CD14-positive monocyte (primary cell): ENCODE data around the gene KRTAP8-1. TPM values are rescaled to one million over a fixed set of nuclear protein-coding genes. Genes with fewer than 3 reads are reported as not detected.

Source experiments
- DNase-seq, 3 donors: peaks; one replicate each; pipeline ENCODE4 v3.0.0-alpha.2; 2011 to 2022
- H2AFZ ChIP-seq: 2 replicates; pipeline ENCODE4 v1.6.0; 2012; ENCODE audit warnings: mild to moderate bottlenecking, low read depth, low read length, inconsistent platforms; ENCODE audit not compliant: insufficient read depth, poor library complexity, severe bottlenecking
- H3K27ac ChIP-seq, 2 donors: 1 replicate in 1 of 2; 2 replicates in 1 of 2; pipeline ENCODE4 v1.5.1; 2012 to 2013; ENCODE audit warnings: low read length in 2 of 2, control low read depth in 1 of 2, inconsistent platforms in 1 of 2, low read depth in 1 of 2, mild to moderate bottlenecking in 1 of 2
- H3K27me3 ChIP-seq, 2 donors: one replicate each; pipeline versions ENCODE4 v1.6.0 to v1.6.1; 2011 to 2013; ENCODE audit warnings: low read length in 2 of 2; ENCODE audit not compliant: control insufficient read depth in 2 of 2, insufficient read depth in 2 of 2
- H3K36me3 ChIP-seq, 2 donors: replicated peaks in 1 of 2; 1 replicate in 1 of 2; 2 replicates in 1 of 2; pipeline versions ENCODE4 v1.5.1 to v1.6.1; 2012 to 2013; ENCODE audit warnings: low read length in 2 of 2, control low read depth in 1 of 2, inconsistent platforms in 1 of 2, mild to moderate bottlenecking in 1 of 2; ENCODE audit not compliant: insufficient read depth in 2 of 2, control insufficient read depth in 1 of 2
- H3K4me1 ChIP-seq, 2 donors: 1 replicate in 1 of 2; 2 replicates in 1 of 2; pipeline versions ENCODE4 v1.5.1 to v1.6.1; 2012 to 2013; ENCODE audit warnings: low read length in 2 of 2, control low read depth in 1 of 2, inconsistent platforms in 1 of 2, mild to moderate bottlenecking in 1 of 2, moderate library complexity in 1 of 2; ENCODE audit not compliant: insufficient read depth in 2 of 2, control insufficient read depth in 1 of 2
- H3K4me2 ChIP-seq: replicated peaks from 2 replicates; pipeline ENCODE3; 2012; ENCODE audit warnings: low read length, moderate library complexity, mild to moderate bottlenecking; ENCODE audit not compliant: poor library complexity, severe bottlenecking; ENCODE audit errors: extremely low read depth
- H3K4me3 ChIP-seq, 3 experiments: fragments of 200-600 bp in 1 of 3; sonication (generic) in 1 of 3; replicated peaks in 1 of 3; 1 replicate in 2 of 3; 2 replicates in 1 of 3; pipeline ENCODE4 v1.5.1; 2011 to 2013; ENCODE audit warnings: low read length in 3 of 3, mild to moderate bottlenecking in 3 of 3, control low read depth in 2 of 3, low read depth in 2 of 3, inconsistent platforms in 1 of 3, moderate library complexity in 1 of 3
- H3K79me2 ChIP-seq: 2 replicates; pipeline ENCODE4 v1.6.0; 2012; ENCODE audit warnings: mild to moderate bottlenecking, control low read depth, inconsistent platforms, low read length, moderate library complexity; ENCODE audit not compliant: insufficient read depth
- H3K9ac ChIP-seq: 2 replicates; pipeline ENCODE4 v1.6.0; 2017; ENCODE audit warnings: low read length, mild to moderate bottlenecking; ENCODE audit not compliant: insufficient read depth, poor library complexity, severe bottlenecking
- H3K9me3 ChIP-seq, 2 donors: replicated peaks in 1 of 2; 1 replicate in 1 of 2; 2 replicates in 1 of 2; pipeline versions ENCODE4 v1.5.1 to v1.6.1; 2012 to 2013; ENCODE audit warnings: low read length in 2 of 2, control low read depth in 1 of 2; ENCODE audit not compliant: control insufficient read depth in 1 of 2, insufficient read depth in 1 of 2
- H4K20me1 ChIP-seq: 2 replicates; pipeline ENCODE4 v1.6.0; 2012; ENCODE audit warnings: mild to moderate bottlenecking, low read length, control low read depth, moderate library complexity; ENCODE audit not compliant: insufficient read depth
- H3K27ac Mint-ChIP-seq, 7 donors: one replicate each; pipeline ENCODE4 v1.8.0; 2020; ENCODE audit warnings: mild to moderate bottlenecking in 7 of 7, mixed read lengths in 7 of 7, moderate library complexity in 6 of 7, inconsistent platforms in 2 of 7
- H3K27me3 Mint-ChIP-seq, 3 donors: one replicate each; pipeline ENCODE4 v1.8.0; 2021 to 2022; ENCODE audit warnings: low read depth in 3 of 3, mild to moderate bottlenecking in 3 of 3, mixed read lengths in 3 of 3, moderate library complexity in 3 of 3, inconsistent platforms in 1 of 3
- H3K36me3 Mint-ChIP-seq, 2 donors: one replicate each; pipeline ENCODE4 v1.8.0; 2020; ENCODE audit warnings: mixed read lengths in 2 of 2, inconsistent platforms in 1 of 2, mild to moderate bottlenecking in 1 of 2
- H3K4me1 Mint-ChIP-seq: one replicate; pipeline ENCODE4 v1.8.0; 2020; ENCODE audit warnings: mild to moderate bottlenecking, mixed read lengths
- H3K4me3 Mint-ChIP-seq, 2 donors: one replicate each; pipeline ENCODE4 v1.8.0; 2020; ENCODE audit warnings: mild to moderate bottlenecking in 2 of 2, mixed read lengths in 2 of 2, moderate library complexity in 1 of 2
- H3K9me3 Mint-ChIP-seq, 7 donors: one replicate each; pipeline ENCODE4 v1.8.0; 2020 to 2022; ENCODE audit warnings: mixed read lengths in 7 of 7, mild to moderate bottlenecking in 6 of 7, moderate library complexity in 6 of 7, inconsistent platforms in 2 of 7
- CTCF ChIP-seq: fragments of 200-600 bp; IDR thresholded peaks from one replicate; pipeline ENCODE4 v1.8.0; 2022; ENCODE audit warnings: antibody characterized with exemption, mild to moderate bottlenecking
- WGBS: methylation state at CpG from one replicate; pipeline ENCODE4 v1.1.5; 2013; ENCODE audit warnings: missing lambda C conversion rate; ENCODE audit not compliant: insufficient coverage; 5-methylcytosine and 5-hydroxymethylcytosine counted together
- intact Hi-C, 2 donors: fragments of 100-400 bp; cut with micrococcal nuclease; formaldehyde crosslinking; loops; one replicate each; pipeline versions ENCODE4 v1.15.0 to v1.15.1; 2023
- polyA plus RNA-seq, 3 donors: library from polyadenylated mRNA; depleted of rRNA in 1 of 3; unstranded in 2 of 3; stranded (reverse) in 1 of 3; fragments of 300-500 nt in 2 of 3; fragments of >200 nt in 1 of 3; fragmentation: Illumina TruSeq in 2 of 3; gene quantifications; 1 replicate in 2 of 3; 2 replicates in 1 of 3; pipeline ENCODE4 v1.2.3, GENCODE V29; 2012 to 2021
- small RNA-seq: library from RNA; depleted of rRNA; stranded (forward); fragments of <200 nt; gene quantifications from one replicate; pipeline ENCODE3, GENCODE V24; 2012; ENCODE audit warnings: low read depth; ENCODE audit not compliant: insufficient read length

KRTAP8-1 gene
- polyA plus RNA-seq, 3 donors, result not detected

GRCh38 chr21:30779249-30779648, 33.8 kb downstream of the KRTAP8-1 start:
- Histone ChIP-seq H3K9me3 (no peaks in the 10 kb centered on the region), H3K79me2 (no peaks in the 10 kb centered on the region), H3K4me3 (no peak overlapping the region), H3K4me2 (no peak overlapping the region), H3K9ac (no peak overlapping the region), H4K20me1 (no peaks in the 10 kb centered on the region), H3K27ac (no peak overlapping the region), H3K4me1 (no peaks in the 10 kb centered on the region), H3K27me3 (no peaks in the 10 kb centered on the region), H2AFZ (no peak overlapping the region), H3K36me3 (no peaks in the 10 kb centered on the region)
- H3K4me3 Mint-ChIP-seq, result no peak overlapping the region
- intact Hi-C loops, result no loop called here
- H3K27ac Mint-ChIP-seq, result no peak overlapping the region
- no peaks in the 10 kb centered on the region for H3K4me1 Mint-ChIP-seq
- no peaks in the 10 kb centered on the region for H3K27me3 Mint-ChIP-seq
- peaks cover 0 to 8% (median 1%) of the 10 kb centered on the region in 7 donors for H3K9me3 Mint-ChIP-seq
- DNase-seq, result no peak
- H3K36me3 Mint-ChIP-seq, result no peaks in the 10 kb centered on the region
- no peak for TF ChIP-seq CTCF
- no CpG with 5 or more reads among the region's 1 CpG for WGBS

DNA sequence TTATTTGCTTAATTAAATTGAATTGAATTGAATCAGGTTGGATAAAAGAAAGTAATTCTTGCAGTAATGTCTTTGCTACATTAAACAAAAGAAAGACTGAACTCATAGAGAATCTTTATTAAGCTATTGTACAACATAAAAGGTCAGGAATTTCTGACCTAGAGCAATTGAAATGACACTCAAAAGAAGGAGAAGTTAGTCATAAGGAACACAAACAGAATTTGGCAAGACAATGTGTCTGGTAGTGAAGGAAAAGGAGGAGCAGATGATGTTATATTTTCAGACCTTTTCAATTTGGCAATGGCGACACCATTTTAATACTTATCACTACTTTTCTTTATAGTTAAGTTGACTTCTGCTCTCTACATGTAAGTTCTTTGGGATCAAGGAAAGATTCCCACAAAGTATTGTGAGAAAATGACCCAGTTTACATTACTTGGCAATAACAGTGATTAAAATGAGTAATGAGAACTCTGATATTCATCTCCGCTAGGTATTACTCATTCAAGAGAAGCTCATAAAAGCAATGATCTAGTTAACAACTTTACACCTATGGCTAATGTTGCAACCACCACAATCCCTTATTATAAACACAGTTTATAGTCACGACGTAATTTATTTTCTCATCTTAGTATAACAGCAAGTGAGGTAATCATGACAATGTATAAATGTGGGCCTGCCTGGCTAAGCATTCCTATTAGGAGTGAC, 43.2 kb downstream of the KRTAP8-1 start:
- H3K27ac Mint-ChIP-seq, result no peak overlapping the region
- no peaks in the 10 kb centered on the region for H3K4me1 ChIP-seq

More for the DNA sequence above, 43.2 kb downstream of the KRTAP8-1 start:
- no peaks in the 10 kb centered on the region for H3K4me1 Mint-ChIP-seq
- no peaks in the 10 kb centered on the region for H3K27me3 ChIP-seq
- no peaks in the 10 kb centered on the region for H4K20me1 ChIP-seq
- intact Hi-C loops, result no loop called here
- H3K27me3 Mint-ChIP-seq, result peaks cover 0 to 3% (median 0%) of the 10 kb centered on the region in 3 donors
- H3K79me2 ChIP-seq, result no peaks in the 10 kb centered on the region
- H3K36me3 ChIP-seq, result no peaks in the 10 kb centered on the region
- DNase-seq, result no peak
- no peak overlapping the region for H3K4me3 ChIP-seq
- H2AFZ ChIP-seq, result no peak overlapping the region
- TF ChIP-seq CTCF, result no peak
- no peaks in the 10 kb centered on the region for H3K36me3 Mint-ChIP-seq
- peaks cover 3 to 21% of the 10 kb centered on the region in 2 donors for H3K9me3 ChIP-seq
- no peak overlapping the region for H3K4me3 Mint-ChIP-seq
- no peak overlapping the region for H3K27ac ChIP-seq
- no peak overlapping the region for H3K4me2 ChIP-seq
- WGBS, result no CpG with 5 or more reads among the region's 4 CpGs
- peaks cover 0 to 10% (median 0%) of the 10 kb centered on the region in 7 donors for H3K9me3 Mint-ChIP-seq
- no peak overlapping the region for H3K9ac ChIP-seq

Small RNA genes within 50 kb of the gene (small RNA-seq; reads per million reads assigned to genes)
- gene AP000244.1, result not detected
- not detected for gene KRTAP8-2P
- gene KRTAP8-3P, result not detected

Other genes starting within 250 kb of the KRTAP8-1 start
- not detected for gene KRTAP22-2, start 222.9 kb downstream of the KRTAP8-1 start, polyA plus RNA-seq
- not detected for gene KRTAP6-3, start 220.8 kb downstream of the KRTAP8-1 start, polyA plus RNA-seq
- gene KRTAP6-2, start 214.4 kb downstream of the KRTAP8-1 start, polyA plus RNA-seq, result not detected
- not detected for gene KRTAP22-1, start 212.2 kb downstream of the KRTAP8-1 start, polyA plus RNA-seq
- not detected for gene KRTAP6-1, start 199.3 kb downstream of the KRTAP8-1 start, polyA plus RNA-seq
- not detected for gene KRTAP20-1, start 196.8 kb downstream of the KRTAP8-1 start, polyA plus RNA-seq
- gene KRTAP20-4, start 192.6 kb downstream of the KRTAP8-1 start, polyA plus RNA-seq, result not detected
- gene KRTAP20-2, start 178.1 kb downstream of the KRTAP8-1 start, polyA plus RNA-seq, result not detected
- gene KRTAP20-3, start 170.4 kb downstream of the KRTAP8-1 start, polyA plus RNA-seq, result not detected
- not detected for gene KRTAP21-3, start 94.5 kb downstream of the KRTAP8-1 start, polyA plus RNA-seq
- not detected for gene KRTAP21-2, start 66.0 kb downstream of the KRTAP8-1 start, polyA plus RNA-seq
- not detected for gene KRTAP21-1, start 57.8 kb downstream of the KRTAP8-1 start, polyA plus RNA-seq
- under 1 TPM in 1 of 3 donors, not detected in 2; 0.13 TPM for gene KRTAP7-1, start 16.5 kb upstream of the KRTAP8-1 start, polyA plus RNA-seq
- gene KRTAP11-1, start 68.3 kb upstream of the KRTAP8-1 start, polyA plus RNA-seq, result not detected
- gene KRTAP19-8, start 225.2 kb upstream of the KRTAP8-1 start, polyA plus RNA-seq, result not detected